IMR-90 (cell line): ENCODE measurements around the gene SLC23A2.

Source experiments
- CTCF ChIP-seq: conservative IDR thresholded peaks from 2 replicates; pipeline ENCODE4 v1.5.1; 2012; ENCODE audit warnings: mild to moderate bottlenecking, low read depth, low read length, improper control_type of control experiment
- MAFK ChIP-seq: IDR thresholded peaks from 2 replicates; pipeline ENCODE4 v1.6.1; 2012; ENCODE audit warnings: low read depth, low read length, improper control_type of control experiment
- MXI1 ChIP-seq: IDR thresholded peaks from 2 replicates; pipeline ENCODE4 v1.6.1; 2012; ENCODE audit warnings: low read depth, mild to moderate bottlenecking, low read length, moderate library complexity, borderline replicate concordance
- POLR2A ChIP-seq: IDR thresholded peaks from 2 replicates; pipeline ENCODE4 v1.6.1; 2012; ENCODE audit warnings: mild to moderate bottlenecking, low read depth, low read length
- RAD21 ChIP-seq: IDR thresholded peaks from 2 replicates; pipeline ENCODE4 v1.6.1; 2012; ENCODE audit warnings: low read length, improper control_type of control experiment
- SMC3 ChIP-seq: fragments of 150-350 bp; IDR thresholded peaks from 2 replicates; pipeline ENCODE4 v1.6.1; 2016; ENCODE audit warnings: low read depth, mild to moderate bottlenecking, antibody characterized with exemption, low read length, moderate library complexity

- TF ChIP-seq CTCF: no peak
- no peak for TF ChIP-seq MAFK
- no peak for TF ChIP-seq POLR2A
- no peak for TF ChIP-seq SMC3
- no peak for TF ChIP-seq RAD21
- TF ChIP-seq MXI1: no peak
Measured at GRCh38 chr20:4929686-4930397, 71.5 kb downstream of the SLC23A2 start.
